Heart left ventricle (tissue), 16 donors: ENCODE results near the gene TRIM32. TPM values are rescaled to one million over a fixed set of nuclear protein-coding genes. Genes with fewer than 3 reads are reported as not detected.

ENCODE experiments used
- ATAC-seq, 4 donors: fragments of 200-7000 bp; cut with Tn5 transposase; one replicate each; pipeline ENCODE4 v1.9.1; 2020 to 2022; ENCODE audit warnings: moderate library complexity in 4 of 4, mild to moderate bottlenecking in 3 of 4, moderate number of reproducible peaks in 1 of 4
- DNase-seq, 5 donors: peaks; one replicate each; pipeline ENCODE4 v3.0.0-alpha.2; 2020
- H3K27ac ChIP-seq, 12 donors: fragments of 200-600 bp; sonication (generic) in 4 of 12; one replicate each; pipeline versions ENCODE4 v1.5.0 to v1.8.0; 2016 to 2022; ENCODE audit warnings: mild to moderate bottlenecking in 2 of 12
- H3K27me3 ChIP-seq, 9 donors: fragments of 200-600 bp; sonication (generic) in 2 of 9; one replicate each; pipeline versions ENCODE4 v1.5.1 to v1.8.0; 2016 to 2022; ENCODE audit warnings: mild to moderate bottlenecking in 3 of 9
- H3K36me3 ChIP-seq, 9 donors: fragments of 200-600 bp; sonication (generic) in 2 of 9; one replicate each; pipeline versions ENCODE4 v1.5.0 to v1.8.0; 2018 to 2022; ENCODE audit warnings: mild to moderate bottlenecking in 2 of 9
- H3K4me1 ChIP-seq, 12 donors: fragments of 200-600 bp; sonication (generic) in 4 of 12; one replicate each; pipeline versions ENCODE4 v1.5.0 to v1.8.0; 2016 to 2022; ENCODE audit warnings: mild to moderate bottlenecking in 3 of 12
- H3K4me3 ChIP-seq, 12 donors: fragments of 200-600 bp; sonication (generic) in 4 of 12; one replicate each; pipeline versions ENCODE4 v1.5.0 to v1.8.0; 2017 to 2022; ENCODE audit warnings: mild to moderate bottlenecking in 9 of 12, moderate library complexity in 4 of 12
- H3K9me3 ChIP-seq, 12 donors: fragments of 200-600 bp; sonication (generic) in 4 of 12; one replicate each; pipeline versions ENCODE4 v1.5.0 to v1.8.0; 2016 to 2022; ENCODE audit warnings: mild to moderate bottlenecking in 1 of 12
- CTCF ChIP-seq, 12 donors: fragments of 200-600 bp; sonication (generic) in 4 of 12; IDR thresholded peaks; one replicate each; pipeline versions ENCODE4 v1.5.0 to v1.8.0; 2018 to 2022; ENCODE audit warnings: antibody characterized with exemption in 12 of 12, mild to moderate bottlenecking in 5 of 12
- POLR2A ChIP-seq, 2 donors: fragments of 450-650 bp; IDR thresholded peaks; one replicate each; pipeline ENCODE4 v1.6.1; 2017; ENCODE audit warnings: antibody characterized with exemption in 2 of 2, mild to moderate bottlenecking in 2 of 2, moderate library complexity in 2 of 2
- WGBS, 4 donors: extraction: QIAGEN DNeasy Blood & Tissue Kit in 2 of 4; methylation state at CpG; one replicate each; pipeline versions ENCODE4 v1.1.5 to v1.1.7; 2013 to 2018; 5-methylcytosine and 5-hydroxymethylcytosine counted together
- intact Hi-C, 10 donors: fragments of 100-400 bp; cut with DNase I; formaldehyde crosslinking; loops; one replicate each; pipeline versions ENCODE4 v1.11.1 to v1.14.2; 2022
- polyA plus RNA-seq, 2 donors: library from polyadenylated mRNA; stranded (reverse); fragments of 200-250 nt; gene quantifications; one replicate each; pipeline ENCODE4 v1.2.3, GENCODE V29; 2013
- total RNA-seq, 9 donors: library from RNA; depleted of rRNA in 2 of 9; stranded (reverse); fragments of >200 nt in 2 of 9; fragmentation: NEBNext Ultra II Directional in 3 of 9; extraction: Animal tissue kit (Norgen Biotek cat#: 25700) in 3 of 9; gene quantifications; one replicate each; pipeline versions ENCODE4 v1.1.0 to v1.2.4, GENCODE V29; 2016 to 2023
- donor health status: ischemic (EF 13 %, LVEDD 7.1; RV severe dilation, severe dysfunction).
- donor health status: healthy with polysubstance abuse.
- donor health status: DM: no; HTN: yes; CAD: no.
- donor health status: DM: no; HTN: no; CAD: no.
- donor health status: ischemic (EF 25% LVEDD 6.9; RV normal size, moderate dysfunction).
- donor health status: ischemic (EF 25% LVEDD 5.7; RV mildly dilated, moderate dysfunction).
- donor health status: healthy.
- donor health status: DM: yes; HTN: yes; CAD: no.
- donor health status: ischemic (EF 35%, LVEDD 5.7; RV mildly dilated, moderate dysfunction).
- donor health status: nonischemic (EF 11% LVEDD 7.7; RV severe dilation, severe dysfunction).
- donor health status: DM: yes; HTN: yes; CAD: no.
- donor health status: PGD.
- donor health status: ischemic (EF 29% LVEDD 5.4; RV normal size, mild dysfunction).
- donor health status: nonischemic (EF 23%, LVEDD 6.1; RV moderate dilation, normal function).

TRIM32 gene
- total and polyA plus RNA-seq, 11 donors: 3.3 to 17.9 (median 15.1) TPM

GRCh38 chr9:116704470-116704869 lies 17.4 kb downstream of the TRIM32 start:
- Histone ChIP-seq H3K36me3 (peaks cover 0 to 22% (median 12%) of the 10 kb centered on the region in 9 donors), H3K27me3 (no peaks in the 10 kb centered on the region), H3K9me3 (peaks cover 0 to 3% (median 0%) of the 10 kb centered on the region in 12 donors), H3K4me1 (peaks cover 0 to 3% (median 0%) of the 10 kb centered on the region in 12 donors), H3K27ac (no peak overlapping the region), H3K4me3 (no peak overlapping the region)
- intact Hi-C loops: no loop called here
- ATAC-seq: no peak
- DNase-seq: no peak
- TF ChIP-seq CTCF (IDR thresholded peaks at IDR 0.05): no peak
- TF ChIP-seq POLR2A (IDR thresholded peaks at IDR 0.05): no peak

GRCh38 chr9:116705531-116705930 lies 18.4 kb downstream of the TRIM32 start:
- intact Hi-C loops: no loop called here
- no peak for ATAC-seq
- WGBS, 4 donors: 78 to 88% (median 84%) methylated on average over 1 of the region's 1 CpG

GRCh38 chr9:116706310-116707290 lies 19.5 kb downstream of the TRIM32 start:
- H3K4me3 ChIP-seq: no peak overlapping the region
- no peak for DNase-seq
- intact Hi-C loops: no loop called here
- WGBS, 4 donors: 86 to 89% (median 87%) methylated on average over 8 of the region's 8 CpGs
- H3K27me3 ChIP-seq: no peaks in the 10 kb centered on the region
- H3K9me3 ChIP-seq: peaks cover 0 to 3% (median 0%) of the 10 kb centered on the region in 12 donors
- no peak for ATAC-seq
- H3K36me3 ChIP-seq: peaks cover 0 to 8% (median 0%) of the 10 kb centered on the region in 9 donors
- no peak for TF ChIP-seq POLR2A (IDR thresholded peaks at IDR 0.05)
- no peak for TF ChIP-seq CTCF (IDR thresholded peaks at IDR 0.05)
- no peaks in the 10 kb centered on the region for H3K4me1 ChIP-seq
- H3K27ac ChIP-seq: no peak overlapping the region

More at GRCh38 chr9:116705531-116705930, 18.4 kb downstream of the TRIM32 start:
- H3K9me3 ChIP-seq: peaks cover 0 to 3% (median 0%) of the 10 kb centered on the region in 12 donors
- peaks cover 0 to 12% (median 2%) of the 10 kb centered on the region in 9 donors for H3K36me3 ChIP-seq
- H3K4me3 ChIP-seq: no peak overlapping the region
- H3K4me1 ChIP-seq: peaks cover 0 to 3% (median 0%) of the 10 kb centered on the region in 12 donors
- no peak for DNase-seq
- TF ChIP-seq POLR2A (IDR thresholded peaks at IDR 0.05): no peak
- no peak for TF ChIP-seq CTCF (IDR thresholded peaks at IDR 0.05)
- no peak overlapping the region for H3K27ac ChIP-seq
- no peaks in the 10 kb centered on the region for H3K27me3 ChIP-seq

- no peaks in the 10 kb centered on the region for H3K27me3 ChIP-seq
- H3K4me3 ChIP-seq: no peak overlapping the region
- ATAC-seq (no peak), DNase-seq (no peak)
- no peak overlapping the region for H3K27ac ChIP-seq
- TF ChIP-seq CTCF (IDR thresholded peaks at IDR 0.05) (no peak), POLR2A (IDR thresholded peaks at IDR 0.05) (no peak)
- 62 to 82% (median 78%) methylated on average over 3 of the region's 3 CpGs for WGBS, 4 donors
- no peaks in the 10 kb centered on the region for H3K9me3 ChIP-seq
- intact Hi-C loops: no loop called here
- H3K36me3 ChIP-seq: no peaks in the 10 kb centered on the region
- H3K4me1 ChIP-seq: peaks cover 0 to 14% (median 2%) of the 10 kb centered on the region in 12 donors
Observed at GRCh38 chr9:116712781-116713180, 25.7 kb downstream of the TRIM32 start.
